Naive thymus-derived CD8-positive, alpha-beta T cell (primary cell): ENCODE data around the gene C6orf120. TPM values are rescaled to one million over a fixed set of nuclear protein-coding genes. Genes with fewer than 3 reads are reported as not detected.

ENCODE experiments used
- ATAC-seq, 2 donors: fragments of 150-1000 bp; cut with Tn5 transposase in 1 of 2; sonication (Bioruptor Pico), chemical (Tn5 transposase) in 1 of 2; 1 replicate in 1 of 2; 2 replicates in 1 of 2; pipeline ENCODE4 v1.10.0; 2021; ENCODE audit warnings: mild to moderate bottlenecking in 2 of 2, moderate library complexity in 2 of 2
- POLR2A ChIA-PET: fragments of 350-600 bp; sonication (Branson Sonifier 250); formaldehyde crosslinking; loops from one replicate; lab custom pipeline; 2021; ENCODE audit warnings: antibody characterized with exemption; lab: Charles Lee
- DNase-seq, 10 donors: peaks; one replicate each; pipeline versions ENCODE4 v3.0.0 to v3.0.0-alpha.2; 2020 to 2022
- H3K27ac Mint-ChIP-seq, 10 donors: one replicate each; pipeline ENCODE4 v1.8.0; 2020 to 2022; ENCODE audit warnings: mild to moderate bottlenecking in 10 of 10, mixed read lengths in 10 of 10, moderate library complexity in 4 of 10, inconsistent platforms in 1 of 10
- H3K27me3 Mint-ChIP-seq, 5 donors: one replicate each; pipeline ENCODE4 v1.8.0; 2021 to 2022; ENCODE audit warnings: mixed read lengths in 5 of 5
- H3K36me3 Mint-ChIP-seq, 3 donors: one replicate each; pipeline ENCODE4 v1.8.0; 2020 to 2022; ENCODE audit warnings: mixed read lengths in 3 of 3, mild to moderate bottlenecking in 2 of 3, inconsistent platforms in 1 of 3
- H3K4me1 Mint-ChIP-seq, 4 donors: one replicate each; pipeline ENCODE4 v1.8.0; 2021 to 2022; ENCODE audit warnings: mixed read lengths in 4 of 4
- H3K4me3 Mint-ChIP-seq, 10 donors: one replicate each; pipeline ENCODE4 v1.8.0; 2020 to 2022; ENCODE audit warnings: mild to moderate bottlenecking in 10 of 10, mixed read lengths in 10 of 10, moderate library complexity in 6 of 10, inconsistent platforms in 1 of 10
- H3K9me3 Mint-ChIP-seq, 9 donors: one replicate each; pipeline ENCODE4 v1.8.0; 2020 to 2022; ENCODE audit warnings: mixed read lengths in 9 of 9, mild to moderate bottlenecking in 3 of 9, inconsistent platforms in 1 of 9, moderate library complexity in 1 of 9
- polyA plus RNA-seq, 3 donors: library from polyadenylated mRNA; unstranded; fragments of 300-500 nt; fragmentation: Illumina TruSeq; gene quantifications; one replicate each; pipeline ENCODE4 v1.2.3, GENCODE V29; 2021
- total RNA-seq, 8 experiments: library from RNA in 2 of 8; stranded (reverse) in 2 of 8; gene quantifications; one replicate each; pipeline ENCODE4 v1.2.3 and lab custom pipeline; 2021 to 2026

C6orf120 gene
- total and polyA plus RNA-seq, 5 experiments from 2014 or later, result 7.9 to 30.8 (median 10.1) TPM

GRCh38 chr6:169714595-169714994 is 12.7 kb downstream of the C6orf120 start:
- H3K36me3 Mint-ChIP-seq, result peaks cover 0 to 81% (median 28%) of the 10 kb centered on the region in 3 donors
- no peak overlapping the region for H3K4me3 Mint-ChIP-seq
- peaks cover 11 to 14% (median 12%) of the 10 kb centered on the region in 4 donors for H3K4me1 Mint-ChIP-seq
- DNase-seq, result no peak
- POLR2A ChIA-PET, result no interaction called here
- no peaks in the 10 kb centered on the region for H3K27me3 Mint-ChIP-seq
- peak overlapping the region in 2 of 10 donors; percentile 8 to 31 for H3K27ac Mint-ChIP-seq
- ATAC-seq, result no peak
- H3K9me3 Mint-ChIP-seq, result no peaks in the 10 kb centered on the region

GRCh38 chr6:169719117-169719516 is 17.2 kb downstream of the C6orf120 start:
- DNase-seq (no peak), ATAC-seq (no peak)
- POLR2A ChIA-PET, result interaction anchor here (0.9 to 4.0 kb wide), 2 partner anchors 11 to 17 kb away, joined by 4 to 22 read pairs; partner anchors contain the start of genes C6orf120 and WDR27
- peak overlapping the region in 8 of 10 donors; percentile 20 to 96 (median 68) for H3K27ac Mint-ChIP-seq
- H3K9me3 Mint-ChIP-seq, result no peaks in the 10 kb centered on the region
- H3K36me3 Mint-ChIP-seq, result peaks cover 0 to 47% (median 15%) of the 10 kb centered on the region in 3 donors
- H3K4me1 Mint-ChIP-seq, result peaks cover 19 to 39% (median 32%) of the 10 kb centered on the region in 4 donors
- H3K4me3 Mint-ChIP-seq, result peak overlapping the region in 1 of 10 donors; percentile 8
- no peaks in the 10 kb centered on the region for H3K27me3 Mint-ChIP-seq

DNA sequence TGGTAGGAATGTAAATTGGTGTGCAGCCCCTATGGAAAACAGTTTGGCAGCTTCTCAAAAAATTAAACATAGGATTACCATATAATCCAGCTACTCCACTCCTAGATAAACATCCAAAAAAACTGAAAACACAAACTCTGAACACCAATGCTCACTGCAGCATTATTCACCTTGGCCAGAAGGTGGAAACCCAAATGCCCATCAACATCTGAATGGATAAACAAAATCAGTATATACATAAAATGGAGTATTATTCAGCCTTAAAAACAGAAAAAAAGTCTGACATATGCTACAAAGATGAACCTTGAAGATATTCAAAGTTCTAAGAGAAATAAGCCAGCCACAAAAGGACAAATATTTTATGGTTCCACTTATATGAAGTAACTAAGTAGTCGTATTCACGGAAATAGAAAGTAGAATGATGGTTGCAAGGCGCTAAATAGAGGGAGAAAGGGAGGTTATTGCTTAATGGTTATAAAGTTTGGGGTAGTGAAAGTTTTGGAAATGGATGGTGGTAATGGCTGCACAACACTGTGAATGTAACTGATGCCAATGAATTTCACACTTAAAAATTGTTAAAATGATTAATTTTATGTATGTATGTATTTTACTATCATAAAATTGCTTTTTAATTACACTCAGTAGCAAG is 18.4 kb downstream of the C6orf120 start:
- no peak for ATAC-seq
- Mint-ChIP-seq H3K4me1 (peaks cover 19 to 43% (median 34%) of the 10 kb centered on the region in 4 donors), H3K27ac (peak overlapping the region; percentile 29 to 96 (median 46)), H3K9me3 (no peaks in the 10 kb centered on the region), H3K4me3 (peak overlapping the region in 5 of 10 donors; percentile 1 to 45 (median 39)), H3K27me3 (no peaks in the 10 kb centered on the region), H3K36me3 (peaks cover 0 to 35% (median 8%) of the 10 kb centered on the region in 3 donors)
- DNase-seq, result no peak
- POLR2A ChIA-PET, result interaction anchor here (0.9 to 8.9 kb wide), 5 partner anchors 11 to 31 kb away, joined by 3 to 112 read pairs (median 22); partner anchors contain the start of genes C6orf120, DYNLT2, ERMARD and WDR27

DNA sequence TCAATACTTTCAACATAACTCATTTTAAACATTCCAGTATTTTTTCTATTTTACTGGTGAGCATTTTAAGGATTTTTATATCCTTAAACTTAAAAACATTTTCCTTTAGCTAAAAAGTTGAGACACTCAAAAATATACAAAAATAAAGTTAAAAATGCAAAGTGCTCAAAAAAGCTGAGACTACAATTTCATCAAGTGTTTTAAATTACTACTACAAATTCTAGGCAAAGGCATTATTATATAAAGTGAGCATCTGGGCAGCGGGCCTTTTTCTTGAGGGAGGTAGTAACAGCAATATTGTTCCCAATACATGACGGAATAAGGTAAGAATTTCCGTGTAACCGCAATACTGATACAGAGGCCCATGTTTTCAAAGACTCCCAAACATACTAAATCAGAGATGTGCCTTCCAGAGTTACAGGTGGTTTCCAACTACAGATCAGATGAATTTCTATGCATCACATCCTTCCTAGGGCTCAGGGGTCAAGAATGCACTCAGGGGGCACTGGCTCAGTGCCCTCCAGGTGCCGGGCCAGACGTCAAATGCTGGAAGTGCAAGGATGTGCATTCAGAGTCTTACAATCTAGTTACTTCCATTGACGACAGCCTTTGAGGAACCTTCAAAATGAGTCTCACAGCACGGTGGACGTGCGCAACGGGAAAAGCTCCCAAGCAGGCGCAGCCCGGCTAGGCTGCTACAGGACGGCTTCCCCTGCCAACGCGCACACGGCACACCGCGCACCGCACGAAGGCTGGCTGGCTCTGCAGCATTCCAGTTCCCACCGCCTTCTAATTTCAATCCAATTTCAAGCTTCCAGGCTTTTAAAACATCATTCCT is 20.7 kb downstream of the C6orf120 start:
- peak in 7 of 10 donors; percentile 27 to 60 (median 45) for DNase-seq
- peak overlapping the region; percentile 95 to 99 (median 97) for H3K27ac Mint-ChIP-seq
- H3K9me3 Mint-ChIP-seq, result no peaks in the 10 kb centered on the region
- H3K4me3 Mint-ChIP-seq, result peak overlapping the region; percentile 90 to 97 (median 94)
- peaks cover 16 to 53% (median 41%) of the 10 kb centered on the region in 4 donors for H3K4me1 Mint-ChIP-seq
- peaks cover 0 to 16% (median 2%) of the 10 kb centered on the region in 3 donors for H3K36me3 Mint-ChIP-seq
- ATAC-seq, result peak; percentile 20 to 45
- no peaks in the 10 kb centered on the region for H3K27me3 Mint-ChIP-seq
- POLR2A ChIA-PET, result interaction anchor here (0.7 to 8.9 kb wide), 12 partner anchors 10 to 830 kb away, joined by 3 to 129 read pairs (median 6); partner anchors contain the start of genes C6orf120, DYNLT2, ERMARD and PSMB1

DNA sequence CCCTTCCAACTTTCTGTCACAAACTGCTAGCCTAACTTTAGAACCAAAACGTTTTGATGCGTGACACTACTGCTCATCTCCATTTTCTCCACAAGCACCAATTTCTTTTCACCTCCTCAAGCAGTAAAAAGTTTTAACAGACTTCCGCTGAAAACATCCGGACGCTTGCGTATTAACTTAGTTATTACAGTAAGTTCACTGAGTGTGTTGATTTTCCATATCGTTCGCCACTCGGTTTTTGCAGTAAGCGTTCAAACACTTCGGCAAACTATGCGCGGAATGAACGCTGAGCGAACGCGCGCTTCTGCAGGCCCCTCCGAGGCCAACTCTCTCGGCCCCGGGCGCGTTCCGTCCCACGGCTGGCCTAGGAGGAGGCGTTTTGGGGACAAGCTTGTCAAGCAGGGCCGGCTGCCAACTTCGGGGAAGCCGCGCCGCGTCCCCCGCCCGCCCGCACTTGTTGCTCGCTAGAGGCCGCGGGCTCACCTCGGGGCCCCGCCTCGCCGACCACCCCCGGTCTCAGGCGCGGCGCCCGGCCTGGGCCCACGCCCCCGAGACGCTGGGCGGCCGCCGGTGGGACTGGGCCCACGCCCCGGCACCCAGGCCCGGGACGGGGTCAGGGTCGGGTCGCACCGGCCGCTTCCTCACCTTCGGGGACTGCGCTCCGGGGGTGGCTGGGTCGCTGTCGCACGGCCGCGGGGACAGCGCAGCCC is 21.4 kb downstream of the C6orf120 start:
- ATAC-seq (peak; percentile 41), DNase-seq (peak; percentile 59 to 84 (median 71))
- Mint-ChIP-seq H3K4me1 (peaks cover 14 to 53% (median 41%) of the 10 kb centered on the region in 4 donors), H3K36me3 (peaks cover 0 to 10% (median 2%) of the 10 kb centered on the region in 3 donors), H3K27me3 (no peaks in the 10 kb centered on the region), H3K27ac (peak overlapping the region; percentile 95 to 99 (median 97)), H3K9me3 (no peaks in the 10 kb centered on the region), H3K4me3 (peak overlapping the region; percentile 90 to 97 (median 94))
- POLR2A ChIA-PET, result interaction anchor here (0.8 to 8.9 kb wide), 12 partner anchors 11 to 829 kb away, joined by 3 to 129 read pairs (median 6); partner anchors contain the start of genes C6orf120, DYNLT2, ERMARD and PSMB1

- Mint-ChIP-seq H3K4me3 (peak overlapping the region in 8 of 10 donors; percentile 43 to 82 (median 60)), H3K27me3 (no peaks in the 10 kb centered on the region), H3K27ac (peak overlapping the region in 2 of 10 donors; percentile 82), H3K9me3 (no peaks in the 10 kb centered on the region), H3K36me3 (peaks cover 0 to 10% (median 2%) of the 10 kb centered on the region in 3 donors), H3K4me1 (peaks cover 14 to 51% (median 38%) of the 10 kb centered on the region in 4 donors)
- DNase-seq (peak in 9 of 10 donors; percentile 6 to 66 (median 47)), ATAC-seq (peak; percentile 24 to 37)
- POLR2A ChIA-PET, result interaction anchor here (0.8 to 8.9 kb wide), 10 partner anchors 12 to 829 kb away, joined by 3 to 129 read pairs (median 7); partner anchors contain the start of genes C6orf120, DYNLT2, ERMARD and PSMB1
Observed at GRCh38 chr6:169723991-169724493, 22.1 kb downstream of the C6orf120 start.

GRCh38 chr6:169724494-169725124 is 22.7 kb downstream of the C6orf120 start, which contains the start of gene PHF10:
Gene PHF10, minus strand, starts transcription at chr6:169724500. Its CDS starts 569 bp downstream, at chr6:169723931.
- peak; percentile 59 to 85 (median 68) for DNase-seq
- peaks cover 0 to 5% (median 0%) of the 10 kb centered on the region in 3 donors for H3K36me3 Mint-ChIP-seq
- peak within 1 kb of the TSS; percentile 95 to 99 (median 97) for H3K27ac Mint-ChIP-seq
- peak within 1 kb of the TSS; percentile 90 to 97 (median 94) for H3K4me3 Mint-ChIP-seq
- POLR2A ChIA-PET, result interaction anchor here (1.2 to 8.9 kb wide), 5 partner anchors 15 to 828 kb away, joined by 3 to 129 read pairs (median 34); partner anchors contain the start of genes C6orf120, DYNLT2, ERMARD and PSMB1
- peak; percentile 51 to 65 for ATAC-seq
- H3K9me3 Mint-ChIP-seq, result no peaks in the 10 kb centered on the region
- no peaks in the 10 kb centered on the region for H3K27me3 Mint-ChIP-seq
- peaks cover 9 to 46% (median 33%) of the 10 kb centered on the region in 4 donors for H3K4me1 Mint-ChIP-seq

DNA sequence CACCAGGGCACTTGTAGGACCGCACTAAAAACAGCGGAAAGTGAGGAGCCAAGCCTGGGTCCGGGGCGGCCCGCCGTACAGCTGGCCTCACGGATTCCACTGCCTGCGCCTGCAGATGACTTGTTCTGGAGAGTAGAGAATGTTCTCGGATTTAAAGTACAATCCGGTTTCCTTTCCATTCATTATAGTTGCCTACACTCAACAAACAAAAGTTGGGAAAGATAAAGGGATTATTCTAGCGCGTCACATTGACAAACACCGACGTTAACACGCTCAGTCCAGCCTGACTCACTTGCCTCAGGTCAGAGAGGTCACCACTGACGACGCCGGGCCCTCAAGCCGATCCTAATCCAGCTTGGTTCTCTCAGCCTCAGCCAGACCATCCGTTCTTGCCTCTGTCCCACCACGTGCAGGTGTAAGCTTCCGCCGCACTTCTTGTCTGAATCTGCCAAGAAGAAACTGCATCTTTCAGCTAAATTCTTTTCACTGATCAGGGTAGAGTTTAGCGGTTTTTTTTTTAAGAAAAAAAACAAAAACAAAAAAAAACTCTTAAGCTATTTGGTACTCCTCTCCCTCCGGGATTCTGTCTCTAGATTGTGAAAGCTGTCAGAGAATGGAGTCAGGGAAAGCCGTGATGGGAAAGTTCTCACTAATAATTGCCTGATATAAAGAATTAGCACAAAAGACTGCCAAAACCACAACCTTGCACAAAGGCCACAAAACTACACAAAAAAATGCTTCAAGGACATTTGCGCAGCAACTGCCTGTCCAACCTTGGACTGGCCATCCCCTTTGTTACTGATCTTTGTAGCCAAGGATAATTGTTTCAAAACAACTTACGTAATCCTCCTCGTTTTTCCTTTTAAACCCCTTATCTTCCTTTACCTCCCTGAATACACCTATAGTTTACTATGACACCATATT is 23.5 kb downstream of the C6orf120 start:
- POLR2A ChIA-PET, result interaction anchor here (1.2 to 8.9 kb wide), 5 partner anchors 15 to 827 kb away, joined by 3 to 129 read pairs (median 34); partner anchors contain the start of genes C6orf120, DYNLT2, ERMARD and PSMB1
- Mint-ChIP-seq H3K4me3 (peak overlapping the region; percentile 64 to 92 (median 90)), H3K27ac (peak overlapping the region; percentile 29 to 96 (median 92))

GRCh38 chr6:169726049-169726400 is 24.1 kb downstream of the C6orf120 start:
- Mint-ChIP-seq H3K4me3 (peak overlapping the region in 9 of 10 donors; percentile 62 to 92 (median 90)), H3K36me3 (no peaks in the 10 kb centered on the region), H3K4me1 (peaks cover 5 to 35% (median 22%) of the 10 kb centered on the region in 4 donors), H3K9me3 (no peaks in the 10 kb centered on the region), H3K27me3 (no peaks in the 10 kb centered on the region), H3K27ac (peak overlapping the region; percentile 29 to 93 (median 80))
- no peak for DNase-seq
- POLR2A ChIA-PET, result interaction anchor here (1.2 to 8.9 kb wide), 4 partner anchors 17 to 827 kb away, joined by 4 to 129 read pairs (median 73); partner anchors contain the start of genes C6orf120, DYNLT2, ERMARD and PSMB1
- no peak for ATAC-seq

More for the DNA sequence above, 23.5 kb downstream of the C6orf120 start:
- ATAC-seq, result no peak
- peak in 6 of 10 donors; percentile 2 to 64 (median 20) for DNase-seq
- Mint-ChIP-seq H3K9me3 (no peaks in the 10 kb centered on the region), H3K27me3 (no peaks in the 10 kb centered on the region), H3K36me3 (peaks cover 0 to 1% (median 0%) of the 10 kb centered on the region in 3 donors), H3K4me1 (peaks cover 6 to 39% (median 26%) of the 10 kb centered on the region in 4 donors)

DNA sequence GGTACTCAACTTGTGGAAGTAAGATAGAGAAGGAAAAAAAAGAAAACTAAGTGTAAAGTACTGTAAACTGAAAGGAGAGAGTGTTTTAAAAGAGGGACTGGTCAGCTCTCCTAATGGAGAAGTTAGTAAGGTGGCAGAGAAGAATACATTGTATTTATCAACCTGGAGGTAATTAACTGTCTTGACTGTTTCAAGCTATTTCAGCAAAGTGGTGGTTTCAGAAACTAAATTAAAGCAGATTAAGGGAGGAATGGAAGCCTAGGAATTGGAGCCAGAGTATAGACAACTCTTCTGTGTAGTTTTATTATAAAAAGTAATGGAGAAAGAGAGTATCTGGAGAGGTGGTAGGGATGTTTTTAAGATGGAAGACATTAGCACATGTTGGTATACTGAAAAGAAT is 25.0 kb downstream of the C6orf120 start:
- Mint-ChIP-seq H3K27ac (peak overlapping the region in 1 of 10 donors; percentile 3), H3K36me3 (no peaks in the 10 kb centered on the region), H3K4me3 (no peak overlapping the region), H3K27me3 (no peaks in the 10 kb centered on the region), H3K9me3 (no peaks in the 10 kb centered on the region), H3K4me1 (peaks cover 5 to 30% (median 15%) of the 10 kb centered on the region in 4 donors)
- ATAC-seq (no peak), DNase-seq (no peak)
- POLR2A ChIA-PET, result interaction anchor here (0.6 to 8.9 kb wide), 2 partner anchors 24 to 25 kb away, joined by 3 to 112 read pairs; partner anchors contain the start of genes C6orf120, DYNLT2, ERMARD and WDR27
